HuH-7.5 (cell line): ENCODE measurements around the gene MYOD1.

ENCODE experiments used
- DNase-seq: peaks from one replicate; pipeline ENCODE4 v3.0.0; 2011; ENCODE audit warnings: low spot score

The MYOD1 gene

DNA sequence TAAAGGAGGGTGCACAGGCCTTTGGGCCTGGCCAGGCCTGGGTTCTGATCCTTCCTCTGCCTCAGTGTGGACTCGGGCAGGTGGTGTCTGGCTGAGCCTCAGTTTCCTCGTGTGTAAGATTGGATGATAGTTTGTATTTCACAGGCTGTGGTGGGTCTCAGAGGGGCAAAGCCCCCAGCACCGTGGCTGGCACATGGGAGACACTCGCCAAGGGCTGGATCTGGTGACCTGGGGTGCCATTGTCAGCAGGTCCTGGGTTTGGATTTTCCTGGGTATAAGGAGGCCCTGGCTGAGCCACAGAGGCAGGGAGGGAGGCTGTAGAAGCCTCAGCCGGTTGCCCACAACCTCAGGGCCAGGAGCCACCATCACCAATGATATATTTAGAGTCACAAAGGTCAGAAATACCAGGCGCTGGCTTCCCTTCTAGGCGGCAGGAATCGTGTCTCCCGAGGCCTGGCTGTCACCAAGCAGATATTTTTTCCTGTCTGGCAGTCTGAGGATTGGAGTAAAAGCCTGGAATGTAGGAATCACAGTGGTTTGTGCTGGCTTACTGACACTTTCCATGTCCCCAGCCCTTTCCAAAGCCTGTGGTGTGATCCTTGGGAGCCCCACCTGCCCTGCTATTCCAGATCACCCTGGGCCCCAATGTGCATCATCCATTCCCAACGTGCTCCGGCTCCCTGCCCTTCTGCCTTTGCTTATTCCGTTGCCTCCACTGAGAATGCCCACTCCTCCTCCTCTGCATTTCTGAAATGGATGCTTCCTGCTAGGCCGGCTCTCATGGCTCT, 30.8 kb downstream of the MYOD1 start:
- DNase-seq, result no peak

DNA sequence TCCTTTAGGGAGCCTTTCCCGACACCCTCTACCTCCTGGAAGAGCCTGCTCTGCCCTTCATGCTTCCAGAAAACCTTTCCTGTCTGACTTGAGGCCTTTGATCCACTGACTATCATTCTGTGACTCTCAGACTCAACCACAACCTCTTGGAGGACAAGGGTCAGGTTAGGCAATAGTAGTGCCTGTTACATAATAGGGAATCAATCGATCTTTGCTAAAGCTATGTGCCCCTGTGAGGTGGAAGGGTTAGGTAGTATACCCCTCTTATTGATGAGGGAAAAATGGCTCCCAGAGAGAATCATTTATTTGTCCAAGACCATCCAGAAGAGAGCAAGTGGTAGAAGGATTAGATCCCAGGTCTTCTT, 31.4 kb downstream of the MYOD1 start:
- no peak for DNase-seq

DNA sequence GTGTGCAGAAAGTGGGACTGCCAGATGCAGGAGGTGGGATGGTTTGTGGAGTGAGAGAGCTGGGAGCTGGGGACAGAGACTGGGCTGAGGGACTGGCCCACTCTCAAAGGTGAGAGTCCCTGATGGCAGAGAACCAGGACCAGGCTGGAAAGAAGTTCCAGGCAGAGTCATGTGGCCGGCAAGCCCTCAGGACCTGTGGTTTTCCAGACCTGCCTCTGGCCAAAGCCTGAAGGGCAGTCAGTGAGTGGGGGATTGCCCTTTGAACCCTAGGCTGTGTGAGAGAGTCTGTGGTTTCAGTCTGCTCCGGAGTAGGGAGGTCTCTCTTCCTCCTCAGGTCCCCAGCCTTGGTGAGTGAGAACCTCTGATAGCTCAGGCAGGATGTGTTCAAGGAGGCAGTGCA, 32.2 kb downstream of the MYOD1 start:
- DNase-seq, result no peak

DNA sequence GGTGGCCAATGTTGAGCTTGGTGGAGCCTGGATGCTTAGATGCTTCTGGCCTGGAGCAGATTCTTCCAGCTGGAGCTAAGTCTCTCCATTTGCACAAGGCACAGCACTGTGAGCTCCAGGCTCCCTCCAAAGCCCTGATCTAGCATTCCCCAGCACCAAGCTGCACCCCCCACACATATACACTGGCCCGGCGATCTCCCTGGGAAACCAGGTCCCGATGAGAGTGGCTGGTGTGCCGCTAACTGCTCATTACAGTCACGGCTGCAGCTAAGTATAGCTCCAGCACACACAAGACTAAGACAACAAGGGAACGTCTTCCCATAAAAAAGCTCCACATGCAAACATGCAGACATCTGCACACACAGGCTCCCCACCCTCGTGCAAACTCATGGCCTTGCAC, 32.8 kb downstream of the MYOD1 start:
- DNase-seq, result no peak

DNA sequence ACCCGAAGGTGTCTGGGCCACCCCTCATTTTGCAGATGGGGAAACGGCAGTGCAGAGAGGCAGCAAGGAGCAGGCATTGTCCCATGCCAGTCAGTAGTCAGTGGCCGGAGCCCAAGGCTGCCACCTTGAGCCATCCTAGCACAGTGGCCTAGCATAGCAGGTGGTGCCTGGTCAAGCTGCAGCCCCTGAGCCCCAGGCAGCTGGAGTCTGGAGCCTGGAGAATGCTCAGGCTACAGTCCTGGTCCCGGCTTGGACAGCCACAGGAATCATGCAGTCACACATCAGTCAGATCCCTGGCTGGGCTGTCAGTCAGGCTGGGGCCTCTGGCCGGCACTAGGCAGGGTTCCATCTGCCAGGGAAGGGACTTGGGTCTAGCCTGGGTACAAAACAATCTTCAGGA, 33.8 kb downstream of the MYOD1 start:
- no peak for DNase-seq

DNA sequence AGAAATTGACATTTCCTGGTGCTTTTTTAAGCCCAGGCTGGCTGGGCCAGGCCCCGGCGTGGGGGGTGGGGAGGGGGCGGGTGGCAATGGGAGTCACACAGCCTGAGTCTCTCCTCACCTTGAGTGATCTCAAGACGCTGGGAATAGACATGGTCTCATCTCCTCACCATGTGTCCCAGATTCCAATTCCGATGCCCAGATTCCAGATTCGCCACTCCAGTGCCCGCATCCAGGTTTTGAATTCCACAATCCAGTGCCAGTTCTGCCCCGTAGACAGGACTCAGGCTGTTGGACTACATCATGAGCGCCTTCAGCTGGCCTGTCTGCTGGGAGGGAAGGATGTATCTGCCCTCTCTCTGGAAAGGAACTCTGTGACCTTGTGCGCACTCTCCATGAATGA, 34.3 kb downstream of the MYOD1 start:
- DNase-seq, result no peak

DNA sequence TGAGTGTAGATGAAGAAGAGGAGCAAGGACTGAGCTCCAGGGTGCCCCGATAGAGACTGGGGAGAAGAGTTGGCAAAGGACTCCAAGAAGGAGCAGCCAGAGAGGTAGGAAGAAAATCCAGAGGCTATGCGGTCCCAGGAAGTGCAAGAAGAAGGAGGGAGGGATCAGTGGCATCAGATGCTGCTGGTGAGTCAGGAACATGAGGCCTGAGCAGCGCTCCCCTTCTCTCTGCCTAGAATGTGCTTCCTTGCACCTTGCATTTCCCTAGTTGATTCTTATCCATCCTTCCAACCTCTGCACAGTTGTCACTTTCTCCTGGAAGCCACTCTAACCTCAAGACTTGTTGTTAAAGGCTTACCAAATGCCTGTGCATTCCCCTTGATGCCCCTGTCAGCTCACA, 36.5 kb downstream of the MYOD1 start:
- no peak for DNase-seq

DNA sequence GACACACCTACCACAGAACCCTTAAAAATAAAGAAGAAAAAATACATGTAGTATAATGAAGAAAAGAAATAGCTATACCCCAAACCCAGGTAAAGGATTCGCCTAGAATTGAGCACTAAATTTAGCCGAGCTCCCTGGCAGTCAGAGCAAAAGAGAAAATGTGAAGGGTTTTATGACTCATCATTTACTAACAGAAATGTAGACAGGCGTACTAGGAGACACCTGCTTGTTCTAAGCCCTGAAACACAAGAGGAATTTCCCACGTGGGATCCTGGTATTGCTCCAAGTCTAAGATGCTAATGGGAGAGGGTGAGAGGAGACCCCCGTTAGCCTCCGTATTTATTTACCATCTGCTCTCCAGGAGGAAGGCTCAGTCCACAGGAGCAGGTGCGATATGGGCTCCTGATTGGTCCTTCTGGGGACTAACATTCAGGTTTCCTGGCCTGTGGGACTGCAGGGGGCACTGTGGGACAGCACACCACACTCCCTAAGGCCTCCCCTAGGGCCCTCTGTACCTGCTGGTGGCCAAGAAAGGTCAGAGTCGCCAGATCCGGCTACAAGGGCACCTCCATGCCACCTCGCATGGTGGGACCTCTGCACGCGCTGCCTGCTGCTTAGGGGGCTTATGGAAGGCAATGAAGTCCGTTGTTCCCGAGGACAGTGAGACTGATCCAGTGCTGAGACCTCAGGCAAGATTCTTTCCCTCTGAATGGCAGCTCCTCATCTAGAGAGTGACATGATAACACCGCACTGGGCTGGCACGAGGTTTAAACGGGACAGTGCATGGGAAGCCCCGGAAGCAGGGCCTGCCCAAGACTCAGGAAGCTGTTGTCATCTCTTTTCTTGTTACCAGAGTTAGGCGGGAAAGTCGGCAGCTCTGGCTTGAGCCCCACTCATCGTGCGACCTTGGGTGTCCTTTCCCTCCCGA, 41.0 kb downstream of the MYOD1 start:
- DNase-seq, result peak; percentile 87

DNA sequence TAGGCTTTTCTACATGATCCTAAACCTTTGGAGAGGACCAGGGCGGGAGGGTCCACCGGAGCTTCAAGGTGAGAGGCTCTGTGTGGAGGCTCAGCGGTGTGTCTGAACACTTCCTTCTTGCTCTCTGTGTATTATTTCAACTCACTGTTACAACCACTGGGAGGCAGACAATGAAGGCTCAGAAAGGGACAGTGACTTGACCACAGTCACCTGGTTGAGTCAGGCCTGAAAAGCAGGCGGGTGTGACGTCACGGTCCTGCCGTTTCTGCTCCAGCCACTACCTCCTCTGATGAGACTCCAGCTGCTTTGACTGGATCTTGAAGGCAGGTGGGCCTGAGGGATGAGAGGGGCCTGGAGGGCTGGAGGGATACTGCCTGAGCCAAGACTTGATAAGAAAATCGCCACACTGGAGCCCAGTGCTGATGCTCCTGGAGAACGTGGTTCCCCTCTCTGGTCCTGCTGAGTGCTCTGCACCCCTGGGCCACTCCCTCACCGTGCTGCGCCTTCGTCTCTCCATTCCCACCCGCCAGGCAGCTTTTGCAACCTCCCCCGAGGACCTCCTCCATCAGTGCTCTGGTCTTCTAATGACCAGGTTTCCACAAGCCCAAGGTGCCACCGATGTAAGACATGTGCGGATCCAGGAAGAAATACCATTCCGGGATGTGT, 43.1 kb downstream of the MYOD1 start:
- DNase-seq, result no peak

DNA sequence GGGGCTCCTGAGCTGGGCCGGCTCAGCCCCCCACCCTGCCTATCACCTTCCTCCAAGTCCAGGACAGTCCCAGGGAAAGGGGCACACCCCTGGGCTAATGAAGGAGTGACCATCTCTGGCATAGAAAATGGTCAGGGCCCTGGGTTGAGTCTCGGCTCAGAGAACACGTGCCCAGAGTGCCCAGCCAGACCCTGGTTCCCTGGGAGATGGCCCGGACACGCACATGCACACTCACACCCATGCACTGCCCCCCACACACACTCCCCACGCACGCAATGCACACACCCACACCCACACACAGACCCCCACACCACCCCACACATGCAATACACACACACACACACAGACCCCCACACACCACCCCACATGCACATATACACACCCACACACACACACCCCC, 43.9 kb downstream of the MYOD1 start:
- no peak for DNase-seq

DNA sequence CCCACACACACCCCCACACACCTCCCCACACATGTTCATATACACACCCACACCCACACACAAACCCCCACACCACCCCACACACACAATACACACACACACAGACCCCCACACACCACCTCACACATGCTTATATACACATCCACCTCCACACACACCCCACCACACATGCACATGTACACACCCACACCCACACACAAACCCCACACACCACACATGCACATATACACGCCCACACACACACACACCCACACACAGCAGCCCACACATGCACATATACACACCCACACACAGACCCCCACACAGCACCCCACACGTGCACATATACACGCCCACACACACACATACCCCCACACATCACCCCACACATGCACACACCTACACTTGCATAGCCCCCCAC, 44.3 kb downstream of the MYOD1 start:
- DNase-seq, result no peak

DNA sequence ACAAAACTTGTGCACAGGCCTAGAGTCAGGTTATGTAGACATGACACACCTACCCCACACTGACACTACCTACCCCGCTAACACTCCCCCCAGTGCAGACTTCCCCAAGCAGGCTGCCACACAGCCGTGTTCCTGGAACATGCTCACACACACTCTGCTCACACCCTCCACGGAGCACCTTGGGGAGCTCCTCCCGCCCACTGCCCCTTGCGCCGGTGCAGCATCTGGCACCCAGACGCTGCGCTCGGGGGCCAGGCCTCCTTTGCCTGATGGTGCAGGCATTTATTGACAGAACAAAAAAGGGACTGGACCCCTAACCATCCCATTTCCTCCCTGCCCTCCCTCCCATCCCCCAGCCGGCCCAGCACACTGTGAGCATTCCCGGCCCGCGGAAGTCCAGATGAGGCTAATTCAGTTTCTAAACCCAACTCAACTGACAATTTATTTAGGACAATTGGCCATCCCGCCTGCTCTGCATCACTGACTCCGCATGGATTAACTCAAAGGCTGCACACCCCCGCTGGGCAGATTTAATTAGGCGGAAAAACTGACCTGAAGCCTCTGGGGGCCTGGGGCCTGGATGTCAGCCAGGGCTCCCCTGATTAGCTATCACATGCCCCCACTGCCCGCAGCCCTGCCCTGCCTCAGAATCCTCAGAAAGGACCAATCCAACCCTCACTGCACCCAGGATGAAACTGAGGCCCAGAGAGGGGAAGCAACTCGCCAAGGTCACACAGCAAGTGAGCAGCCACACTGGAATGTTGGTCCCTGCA, 45.3 kb downstream of the MYOD1 start:
- no peak for DNase-seq

DNA sequence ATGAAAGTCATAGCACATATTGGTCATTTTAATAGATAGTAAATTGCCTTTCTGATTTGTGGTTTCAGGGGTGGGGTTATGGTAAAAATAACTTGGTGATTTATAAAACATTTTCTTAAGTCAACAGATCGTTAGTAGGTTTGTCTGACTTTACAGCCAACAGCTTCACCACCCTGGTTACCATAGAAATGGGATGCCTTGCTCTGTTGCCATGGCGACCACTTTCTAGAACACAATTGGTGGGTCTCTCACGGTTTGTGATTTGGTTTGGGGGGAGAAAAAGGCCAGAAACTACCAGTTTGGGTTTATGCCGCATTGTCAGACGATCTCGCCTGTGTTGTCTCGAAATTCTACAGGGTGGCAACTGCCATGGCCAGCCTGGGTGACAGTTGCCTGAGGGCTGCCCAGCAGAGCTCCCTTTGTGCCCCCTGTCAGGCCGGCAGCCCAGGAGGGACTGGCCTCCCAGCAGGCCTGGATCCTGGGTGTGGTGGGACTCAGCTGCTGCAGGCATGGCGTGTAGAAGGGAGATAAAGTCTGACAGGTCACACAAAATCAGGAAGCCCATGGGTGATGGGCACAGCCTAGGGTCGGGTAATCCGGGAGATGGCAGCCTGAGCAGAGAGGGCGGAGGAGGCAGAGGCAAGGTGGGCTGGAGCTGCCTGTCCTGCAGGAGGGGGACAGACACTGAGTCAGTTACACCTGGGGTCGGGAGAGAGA, 46.1 kb downstream of the MYOD1 start:
- DNase-seq, result no peak

DNA sequence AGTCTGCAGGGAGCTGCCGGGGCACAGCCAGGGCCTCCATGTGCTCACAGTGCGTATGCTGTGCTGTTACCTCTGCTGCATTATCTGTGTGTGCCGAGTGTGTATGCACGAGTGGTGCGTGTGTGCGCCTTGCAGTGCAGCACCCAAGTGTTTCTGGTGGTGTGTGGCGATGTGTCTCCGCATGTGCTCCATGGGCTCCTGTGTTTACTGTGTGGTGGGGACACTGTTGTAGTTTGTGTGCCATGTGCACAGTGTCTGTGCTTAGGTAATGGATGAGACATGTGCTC, 46.6 kb downstream of the MYOD1 start:
- DNase-seq, result no peak

DNA sequence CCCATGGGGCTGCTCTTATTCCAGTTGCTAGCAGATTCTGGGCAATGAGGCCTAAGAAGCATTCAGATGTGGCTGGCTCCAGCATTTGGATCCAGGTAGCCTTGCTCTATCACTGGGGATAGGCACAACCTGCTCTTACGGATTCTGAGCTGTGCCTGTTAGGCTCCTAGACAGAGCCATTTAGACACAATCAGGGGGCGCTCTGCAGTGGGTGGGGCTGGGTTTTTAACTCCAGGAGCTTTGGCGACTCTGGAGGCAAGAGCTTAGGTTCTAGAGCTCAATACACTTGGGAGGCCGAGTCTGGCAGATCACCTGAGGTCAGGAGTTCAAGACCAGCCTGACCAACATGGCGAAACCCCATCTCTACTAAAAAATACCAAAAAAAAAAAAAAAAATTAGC, 47.2 kb downstream of the MYOD1 start:
- DNase-seq, result no peak

DNA sequence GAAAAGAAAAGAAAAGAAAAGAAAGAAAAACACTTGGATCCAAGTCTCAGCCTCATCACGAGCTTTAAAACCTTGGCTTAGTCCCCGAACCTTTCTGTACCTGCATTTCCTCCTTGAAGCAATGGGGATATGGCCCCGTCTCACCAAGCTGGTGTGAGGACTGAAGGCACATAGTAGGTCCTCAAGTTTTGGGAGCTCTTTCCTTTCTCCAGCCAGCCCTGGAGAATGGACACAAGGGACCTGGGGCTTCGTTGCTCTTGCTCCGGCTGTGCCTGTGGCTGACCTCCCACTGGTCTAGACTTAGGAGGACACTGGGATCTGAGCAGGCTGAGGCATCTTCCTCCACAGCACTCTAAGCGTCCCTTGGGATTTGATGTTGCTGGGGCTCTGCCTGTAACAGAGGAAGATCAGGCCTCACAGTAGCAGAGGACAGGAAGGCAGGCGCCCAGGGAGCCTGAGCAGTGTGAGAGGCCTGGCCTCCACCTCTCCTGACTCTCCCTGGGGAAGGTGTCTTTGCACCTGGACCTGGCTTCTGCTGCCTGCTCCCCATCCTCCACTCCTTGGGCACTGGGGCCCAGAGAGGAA, 48.0 kb downstream of the MYOD1 start:
- DNase-seq, result no peak

DNA sequence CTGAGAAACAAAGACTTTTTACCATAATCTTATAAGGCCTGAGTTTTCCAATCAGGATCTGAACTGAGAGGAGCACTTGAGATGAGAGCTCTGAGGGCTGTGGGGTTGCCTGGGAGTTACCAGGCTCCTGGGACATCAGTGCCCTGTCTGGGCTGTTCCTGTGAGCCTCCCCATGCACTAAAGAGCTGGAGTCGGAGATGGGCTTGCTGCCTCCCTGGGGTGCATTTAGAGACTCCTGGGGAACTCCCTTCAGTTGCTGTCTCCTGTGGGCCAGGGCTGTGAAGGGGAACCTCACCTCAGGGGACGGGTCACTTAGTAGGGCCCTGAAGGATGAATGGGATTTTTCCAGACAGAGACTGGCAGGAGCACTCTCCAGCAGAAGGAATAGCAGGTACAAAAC, 48.5 kb downstream of the MYOD1 start:
- DNase-seq, result no peak

DNA sequence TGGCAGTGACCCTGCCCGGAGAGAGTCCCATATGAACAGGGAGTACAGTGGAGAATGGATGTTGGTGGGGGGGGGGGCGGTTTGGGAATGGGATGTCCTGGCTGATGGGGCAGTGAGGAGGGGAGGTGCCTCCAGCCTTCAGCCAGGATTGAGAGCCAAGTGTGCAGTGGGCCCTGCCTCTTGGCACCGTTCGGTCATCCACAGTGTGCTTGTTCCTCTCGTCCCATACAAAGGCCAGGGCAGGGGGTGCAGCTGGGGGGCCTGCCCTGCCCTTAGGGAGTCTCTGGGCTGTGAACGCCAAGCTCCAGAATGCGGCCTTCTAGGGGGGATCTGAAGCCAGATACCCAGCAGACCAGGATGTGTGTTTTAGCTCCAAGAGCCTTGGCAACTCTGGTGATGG, 49.2 kb downstream of the MYOD1 start:
- no peak for DNase-seq

DNA sequence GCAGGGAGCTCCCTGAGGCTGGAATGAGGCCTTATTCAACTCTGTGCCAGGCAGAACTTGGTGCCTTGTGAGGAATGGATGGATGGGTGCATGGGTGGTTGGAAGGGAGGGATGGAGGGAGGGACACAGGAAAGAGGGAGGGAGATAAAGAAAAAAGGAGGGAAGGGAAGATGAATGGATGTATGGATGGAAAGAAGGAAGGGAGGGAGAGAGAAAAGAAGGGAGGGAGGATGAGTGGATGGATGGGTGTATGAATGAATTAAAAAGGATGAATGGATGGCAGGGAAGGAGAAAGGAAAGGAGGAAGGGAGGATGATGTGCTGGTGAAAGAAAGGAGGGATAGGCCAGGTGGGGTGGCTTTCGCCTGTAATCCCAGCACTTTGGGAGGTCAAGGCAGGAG, 49.8 kb downstream of the MYOD1 start:
- DNase-seq, result no peak

DNA sequence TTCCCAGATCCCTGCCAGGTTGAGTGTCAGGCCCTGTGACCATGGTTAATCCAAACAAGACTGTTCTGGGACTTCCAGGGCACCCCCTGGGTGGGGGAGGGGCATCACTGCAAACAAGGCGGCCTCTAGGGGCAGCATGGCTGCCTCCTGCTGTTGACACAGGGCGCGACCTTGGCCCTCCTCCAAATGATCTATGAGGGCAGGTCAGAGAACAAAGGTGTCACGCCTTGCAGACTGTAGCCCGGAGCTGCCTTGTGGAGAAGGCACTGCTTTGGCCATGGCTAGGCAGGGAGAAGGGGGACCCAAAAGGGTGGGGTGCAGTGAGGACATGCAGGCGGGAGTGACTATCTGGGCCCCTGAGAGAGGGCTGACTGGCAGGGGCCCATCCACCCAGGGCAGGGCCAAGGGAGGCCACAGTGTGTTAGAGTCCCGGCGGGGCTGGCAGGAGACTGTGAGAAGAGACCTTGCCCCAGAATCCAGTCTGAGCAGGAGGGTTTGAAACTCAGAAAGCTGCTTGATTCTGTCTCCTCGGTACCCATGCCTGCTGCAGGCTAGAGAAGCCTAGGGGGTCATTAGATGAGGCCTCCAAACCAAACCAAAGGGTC, 50.8 kb downstream of the MYOD1 start:
- peak; percentile 86 for DNase-seq

DNA sequence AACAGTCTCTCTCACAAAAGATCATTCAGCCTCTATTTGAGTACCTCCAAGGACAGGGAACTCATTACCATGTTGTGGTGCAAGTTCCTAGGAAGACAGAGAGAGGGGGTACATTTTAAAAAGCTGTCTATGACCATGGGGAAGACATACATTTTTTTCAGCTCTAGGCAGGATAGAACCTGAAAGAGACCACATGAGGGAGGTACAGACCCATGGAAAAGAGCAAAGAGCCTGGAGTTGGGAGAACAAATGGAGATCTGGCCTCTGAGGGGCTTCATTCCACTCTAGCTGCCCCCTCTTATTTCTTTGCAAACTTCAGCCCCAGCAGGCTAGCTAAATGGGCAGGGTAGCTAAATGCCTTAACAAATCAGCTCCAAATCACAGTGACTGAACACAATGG, 51.5 kb downstream of the MYOD1 start:
- DNase-seq, result no peak
